Hepatocyte (in vitro differentiated cells): ENCODE results near the gene BARHL1.

Experiments used
- EZH2 ChIP-seq: fragments of 200-600 bp; sonication (generic); IDR thresholded peaks from 2 replicates; pipeline ENCODE4 v1.6.1; 2016; ENCODE audit warnings: antibody characterized with exemption, mild to moderate bottlenecking, borderline replicate concordance
- EZH2phosphoT487 ChIP-seq: fragments of 200-600 bp; sonication (generic); IDR thresholded peaks from one replicate; pipeline ENCODE4 v1.6.1; 2018; ENCODE audit warnings: antibody characterized with exemption, mild to moderate bottlenecking, low read depth, moderate library complexity; ENCODE audit not compliant: unreplicated experiment, severe bottlenecking
- TF ChIP-seq, protein P1 (sequence below): fragments of 200-600 bp; sonication (generic); IDR thresholded peaks from 2 replicates; pipeline ENCODE4 v1.5.1; 2016; ENCODE audit warnings: antibody characterized with exemption, mild to moderate bottlenecking; ENCODE audit not compliant: poor library complexity

DNA sequence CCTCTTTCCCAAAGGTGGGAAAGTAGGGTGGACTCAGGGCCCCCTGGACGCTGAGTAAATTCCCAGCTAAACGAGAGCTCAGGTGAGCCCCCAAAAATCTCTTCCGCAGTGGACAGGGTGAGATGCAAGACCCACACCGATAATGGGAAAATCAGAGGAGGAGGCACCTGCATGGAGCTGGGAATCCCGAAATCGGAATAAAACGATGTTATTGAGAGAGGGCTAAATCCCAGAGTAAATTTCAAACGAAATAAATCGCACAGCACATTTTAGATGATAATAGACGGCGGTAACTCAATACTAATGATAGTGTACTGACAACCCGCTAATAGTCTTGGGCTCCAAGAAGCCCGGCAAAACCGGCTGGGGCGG lies 3.0 kb upstream of the BARHL1 start:
- TF ChIP-seq, protein P1, sequence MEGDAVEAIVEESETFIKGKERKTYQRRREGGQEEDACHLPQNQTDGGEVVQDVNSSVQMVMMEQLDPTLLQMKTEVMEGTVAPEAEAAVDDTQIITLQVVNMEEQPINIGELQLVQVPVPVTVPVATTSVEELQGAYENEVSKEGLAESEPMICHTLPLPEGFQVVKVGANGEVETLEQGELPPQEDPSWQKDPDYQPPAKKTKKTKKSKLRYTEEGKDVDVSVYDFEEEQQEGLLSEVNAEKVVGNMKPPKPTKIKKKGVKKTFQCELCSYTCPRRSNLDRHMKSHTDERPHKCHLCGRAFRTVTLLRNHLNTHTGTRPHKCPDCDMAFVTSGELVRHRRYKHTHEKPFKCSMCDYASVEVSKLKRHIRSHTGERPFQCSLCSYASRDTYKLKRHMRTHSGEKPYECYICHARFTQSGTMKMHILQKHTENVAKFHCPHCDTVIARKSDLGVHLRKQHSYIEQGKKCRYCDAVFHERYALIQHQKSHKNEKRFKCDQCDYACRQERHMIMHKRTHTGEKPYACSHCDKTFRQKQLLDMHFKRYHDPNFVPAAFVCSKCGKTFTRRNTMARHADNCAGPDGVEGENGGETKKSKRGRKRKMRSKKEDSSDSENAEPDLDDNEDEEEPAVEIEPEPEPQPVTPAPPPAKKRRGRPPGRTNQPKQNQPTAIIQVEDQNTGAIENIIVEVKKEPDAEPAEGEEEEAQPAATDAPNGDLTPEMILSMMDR, result no peak
- TF ChIP-seq EZH2 (no peak), EZH2phosphoT487 (no peak)
